Midbrain (tissue), 1 donor: ENCODE data around the gene SOX10.
A peak's percentile ranks its signal among the peaks of the same experiment; 100 is the strongest.
"Not testable (repeated sequence)": the region's sequence is repeated elsewhere in the genome, so short reads cannot be mapped to it uniquely, and the experiment has no call there.

Experiments used
- DNase-seq: peaks from one replicate; lab custom pipeline; 2025; lab: John Stamatoyannopoulos, UW

Gene SOX10

DNA sequence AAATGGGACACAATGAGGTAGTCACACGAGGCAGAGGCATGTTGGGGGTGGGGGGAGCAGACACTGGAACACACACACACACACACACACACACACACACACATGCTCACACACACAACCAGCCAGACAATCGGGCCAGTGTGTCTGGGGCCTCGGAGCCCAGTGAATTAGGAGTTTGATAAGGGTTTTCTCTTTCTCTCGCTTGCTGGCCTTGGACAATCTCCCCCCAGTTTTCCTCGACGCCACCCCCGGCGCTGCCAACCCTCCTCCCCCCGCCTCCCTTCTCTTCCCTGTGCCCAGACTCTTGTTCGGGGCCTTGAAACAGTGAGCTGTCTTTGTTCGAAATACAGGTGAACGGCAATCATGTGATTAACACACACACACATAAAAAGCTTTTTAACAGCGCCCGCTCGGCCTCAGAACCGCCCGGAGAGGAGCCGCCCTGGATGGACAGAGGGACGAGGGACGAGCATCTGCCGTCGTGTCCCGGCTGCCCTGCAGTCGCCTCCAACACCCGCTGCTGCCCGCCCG, 1.5 kb upstream of the SOX10 start:
- DNase-seq: peak; percentile 86

- DNase-seq: no peak
Measured at GRCh38 chr22:37985050-37985585, 763 bp upstream of the SOX10 start.

GRCh38 chr22:37982938-37983859, 1.2 kb downstream of the SOX10 start:
- DNase-seq: no peak

DNA sequence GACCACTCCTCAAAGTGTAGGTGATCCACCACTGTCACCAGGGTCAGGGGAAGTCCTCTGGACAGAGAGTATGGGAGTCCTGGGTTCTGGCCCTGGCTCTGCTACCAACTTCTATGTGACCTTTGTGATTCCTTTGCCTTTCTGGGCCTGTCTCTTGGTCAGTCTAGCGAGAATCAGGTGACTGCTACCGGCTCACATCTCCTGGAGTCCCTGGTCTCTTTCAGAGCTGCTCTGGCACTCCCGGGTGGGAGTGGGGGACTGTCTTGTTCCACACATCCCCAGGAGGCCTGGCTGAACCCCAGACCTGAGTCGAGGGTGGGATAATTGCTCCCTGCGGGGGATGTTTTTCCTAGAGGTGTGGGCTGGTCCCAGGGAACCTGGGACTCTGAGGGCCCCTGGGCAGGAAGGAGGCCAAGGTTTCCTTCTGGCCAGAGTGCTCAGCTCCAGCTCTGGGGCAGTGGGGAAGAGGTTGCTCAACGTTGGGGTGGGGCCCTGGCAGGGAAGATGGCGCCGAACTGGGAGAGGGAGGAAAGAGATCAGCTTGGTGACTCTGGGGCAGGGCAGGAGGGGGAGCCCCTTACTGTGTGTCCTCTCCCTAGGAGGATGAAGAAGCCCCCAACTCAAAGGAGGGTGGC, 2.1 kb downstream of the SOX10 start:
- no peak for DNase-seq

- DNase-seq: no peak
Measured at GRCh38 chr22:37981282-37982011, 2.9 kb downstream of the SOX10 start.

DNA sequence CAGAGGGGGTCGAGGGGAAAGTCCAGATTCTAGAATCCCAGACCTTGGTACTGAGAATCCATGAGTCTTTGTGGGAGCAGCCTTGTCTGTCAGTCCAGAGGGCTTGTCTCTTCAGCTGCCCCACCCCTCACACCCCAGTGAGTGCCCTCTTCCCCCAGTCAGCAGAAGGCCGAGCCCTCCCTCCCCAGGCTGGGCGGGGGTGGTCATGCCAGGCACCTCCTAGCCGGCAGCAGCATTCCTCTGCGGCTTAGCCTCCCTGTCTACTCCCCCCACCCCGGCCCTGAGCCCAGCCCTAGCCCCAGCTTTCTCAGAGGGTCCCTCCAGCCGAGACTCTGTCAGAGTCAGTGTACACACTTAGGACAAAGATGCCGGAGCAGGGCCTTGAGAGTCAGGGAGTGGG, 4.6 kb downstream of the SOX10 start:
- DNase-seq: peak; percentile 30

- no peak for DNase-seq
Measured at GRCh38 chr22:37976547-37976946, 7.8 kb downstream of the SOX10 start.

- DNase-seq: not testable (repeated sequence)
Measured at GRCh38 chr22:37976022-37976421, 8.3 kb downstream of the SOX10 start.

DNA sequence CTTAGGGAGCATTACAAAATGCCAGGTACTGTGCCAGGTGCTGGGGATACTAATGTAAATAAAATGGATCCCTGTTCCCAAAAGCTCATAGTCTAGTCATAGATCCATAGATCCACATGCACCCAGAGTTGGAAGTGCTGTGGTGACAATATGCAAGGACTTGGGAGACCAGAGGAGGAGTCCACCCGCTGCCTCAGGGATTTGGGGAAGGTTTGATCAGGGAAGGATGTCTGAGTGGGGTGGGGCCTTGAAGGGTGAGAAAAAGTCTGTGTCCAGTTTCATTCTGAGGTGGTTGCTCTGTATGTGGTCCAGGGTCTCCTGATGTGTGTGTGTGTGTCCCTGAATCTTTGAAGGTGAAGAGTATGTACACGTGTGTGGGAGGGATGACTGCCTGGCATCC, 9.2 kb downstream of the SOX10 start:
- no peak for DNase-seq

DNA sequence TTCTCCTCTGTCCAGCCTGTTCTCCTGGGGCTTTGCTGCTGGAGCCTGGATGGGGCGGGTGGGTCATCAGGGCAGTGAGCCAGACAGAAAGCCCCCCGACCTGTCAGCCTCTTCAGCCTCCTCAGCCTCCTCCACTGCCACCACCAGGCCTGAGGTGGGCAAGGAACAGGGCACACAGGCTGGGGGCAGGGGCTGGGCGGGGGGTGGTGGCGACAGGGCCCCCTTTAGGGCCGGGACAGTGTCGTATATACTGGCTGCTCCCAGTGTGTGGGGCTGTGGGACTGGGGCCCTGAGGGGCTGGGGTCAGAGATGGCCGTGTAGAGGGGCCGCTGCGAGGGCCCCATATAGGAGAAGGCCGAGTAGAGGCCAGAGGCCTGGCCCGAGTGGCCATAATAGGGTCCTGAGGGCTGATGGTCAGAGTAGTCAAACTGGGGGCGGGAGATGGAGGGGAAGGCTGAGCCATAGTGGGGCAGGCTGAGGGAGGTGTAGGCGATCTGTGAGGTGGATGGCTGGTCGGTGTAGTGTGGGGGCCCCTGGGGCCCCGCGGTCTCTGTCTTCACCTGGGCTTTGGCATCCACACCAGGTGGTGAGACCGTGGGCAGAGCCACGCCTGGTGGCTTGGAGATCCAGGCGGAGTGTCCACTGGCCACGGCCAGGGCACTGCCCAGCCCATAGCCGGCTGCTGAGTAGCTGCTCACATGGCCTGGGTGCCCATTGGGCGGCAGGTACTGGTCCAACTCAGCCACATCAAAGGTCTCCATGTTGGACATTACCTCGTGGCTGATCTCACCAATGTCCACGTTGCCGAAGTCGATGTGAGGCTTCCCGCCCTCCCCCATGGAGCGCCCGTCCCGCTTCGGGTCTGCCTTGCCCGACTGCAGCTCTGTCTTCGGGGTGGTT, 10.8 kb downstream of the SOX10 start:
- DNase-seq: no peak

DNA sequence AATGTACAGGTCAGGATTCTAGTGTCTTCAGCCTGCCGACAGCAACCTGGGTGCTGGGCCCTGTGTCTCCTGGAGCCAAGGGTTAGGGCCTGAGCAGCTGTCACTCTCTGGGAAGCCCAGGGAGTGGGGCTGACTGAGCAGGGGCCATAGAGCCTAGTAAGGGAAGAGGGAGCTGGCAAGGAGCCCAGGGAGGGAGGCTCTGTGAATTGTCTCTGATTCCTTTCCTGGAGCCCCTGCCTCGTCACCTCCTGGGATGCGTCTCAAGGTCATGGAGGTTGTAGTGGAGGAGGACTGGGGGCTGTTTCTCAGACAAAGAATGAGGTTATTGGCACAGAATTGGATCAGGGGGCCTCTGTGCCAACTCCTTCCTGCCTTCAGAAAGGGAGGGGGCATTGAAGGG, 11.8 kb downstream of the SOX10 start:
- DNase-seq: no peak

DNA sequence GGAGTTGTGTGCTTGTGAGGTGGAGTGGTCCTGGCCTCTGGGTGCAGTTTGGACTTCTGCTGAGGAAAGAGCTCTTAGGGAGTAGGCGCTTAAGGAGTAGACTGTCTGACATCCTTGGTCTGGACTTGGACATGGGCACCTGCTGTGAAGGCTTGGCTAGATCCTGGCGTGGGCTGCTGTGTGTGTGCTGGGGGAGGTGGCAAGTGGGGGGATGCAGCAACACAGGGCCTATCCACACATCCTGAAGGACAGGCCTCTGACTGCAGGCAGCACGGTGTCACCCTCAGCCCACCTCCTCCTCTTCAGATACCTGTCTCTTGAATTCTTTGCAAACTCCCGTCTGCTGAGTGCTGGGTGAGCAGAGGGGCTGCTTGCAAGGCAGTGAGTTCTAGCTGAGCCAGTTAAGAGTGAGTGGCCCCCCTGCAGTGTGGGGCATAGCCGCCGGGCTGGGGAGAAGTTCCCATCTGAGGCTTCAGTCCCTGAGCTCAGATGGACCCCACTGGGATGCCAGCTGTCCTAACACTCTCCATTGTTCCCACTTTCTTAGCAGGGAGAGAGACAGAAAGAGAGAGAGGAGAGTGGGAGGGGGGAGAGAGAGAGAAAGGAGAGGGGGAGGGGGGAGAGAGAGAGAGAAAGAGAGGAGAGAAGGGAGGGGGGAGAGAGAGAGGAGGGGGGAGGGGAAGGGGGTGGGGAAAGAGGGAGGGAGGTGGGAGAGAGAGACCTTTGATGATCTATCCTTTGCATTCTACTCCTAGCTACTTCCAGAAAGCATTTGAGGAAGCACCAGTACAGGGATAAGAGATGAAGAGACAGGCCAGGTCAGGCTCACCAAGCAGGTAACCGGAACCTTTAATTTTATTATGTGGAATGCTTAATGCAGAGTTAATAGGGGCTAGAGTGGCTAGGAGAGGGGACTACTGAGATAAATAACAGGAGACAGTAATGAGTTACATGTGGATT, 12.6 kb downstream of the SOX10 start:
- no peak for DNase-seq

DNA sequence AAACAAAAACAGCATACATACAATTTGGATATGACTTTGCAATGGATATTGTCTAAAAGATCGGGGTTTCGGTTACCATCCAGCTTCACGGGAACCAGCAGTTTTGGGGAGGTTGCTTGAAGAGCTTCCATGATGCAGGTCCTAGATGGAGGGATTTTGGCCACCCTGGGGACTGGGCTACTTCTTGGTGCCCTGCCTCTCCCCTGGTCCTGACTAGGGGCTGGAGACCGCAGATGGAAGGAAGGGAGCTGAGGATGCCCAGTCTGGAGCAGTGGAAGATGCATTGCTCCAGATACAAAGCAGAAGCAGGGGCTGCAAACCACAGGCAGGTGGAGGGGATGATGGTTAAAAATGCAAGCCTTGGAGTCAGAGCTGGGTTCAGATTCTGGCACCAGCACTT, 13.5 kb downstream of the SOX10 start:
- no peak for DNase-seq

DNA sequence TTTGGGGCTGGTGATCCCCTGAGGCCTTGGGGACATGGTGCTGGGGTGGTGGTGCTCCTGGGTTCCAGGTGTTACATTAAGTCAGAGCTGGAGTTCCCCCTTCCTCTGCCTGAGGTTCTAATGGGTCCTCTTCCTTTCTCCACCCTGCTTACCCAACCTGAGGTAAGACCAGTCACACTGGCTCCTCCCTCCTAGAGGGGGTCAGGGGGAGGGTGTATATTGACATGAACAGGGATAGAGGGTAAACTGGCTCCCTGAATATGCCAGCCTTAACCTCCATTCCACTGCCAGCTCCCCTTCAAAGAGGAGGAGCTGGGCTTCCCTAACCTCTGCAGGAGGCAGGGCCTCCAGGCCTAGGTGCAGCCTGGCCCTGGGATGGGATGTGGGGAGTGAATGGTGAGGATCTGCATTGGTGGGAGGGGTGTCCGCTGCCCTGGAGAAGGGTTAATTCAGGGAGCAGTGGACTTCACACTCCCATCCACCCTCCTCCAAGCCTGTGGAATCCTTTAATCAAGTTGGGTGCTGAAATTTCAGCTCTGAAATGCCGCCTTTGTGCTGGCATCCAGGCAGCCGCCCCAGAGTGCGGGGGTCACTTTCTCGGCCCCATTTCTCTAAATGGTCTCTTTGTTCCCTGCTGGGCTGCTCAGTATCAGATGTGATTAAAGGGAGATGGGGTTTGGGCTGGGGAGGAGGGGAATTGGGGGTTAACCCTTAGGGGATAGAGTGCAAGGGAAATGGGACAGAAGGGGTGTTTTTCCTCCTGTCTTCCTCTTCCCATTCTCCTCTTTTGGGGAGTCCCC, 15.7 kb downstream of the SOX10 start:
- peak; percentile 82 for DNase-seq

GRCh38 chr22:37967637-37968451, 16.5 kb downstream of the SOX10 start:
- DNase-seq: no peak

DNA sequence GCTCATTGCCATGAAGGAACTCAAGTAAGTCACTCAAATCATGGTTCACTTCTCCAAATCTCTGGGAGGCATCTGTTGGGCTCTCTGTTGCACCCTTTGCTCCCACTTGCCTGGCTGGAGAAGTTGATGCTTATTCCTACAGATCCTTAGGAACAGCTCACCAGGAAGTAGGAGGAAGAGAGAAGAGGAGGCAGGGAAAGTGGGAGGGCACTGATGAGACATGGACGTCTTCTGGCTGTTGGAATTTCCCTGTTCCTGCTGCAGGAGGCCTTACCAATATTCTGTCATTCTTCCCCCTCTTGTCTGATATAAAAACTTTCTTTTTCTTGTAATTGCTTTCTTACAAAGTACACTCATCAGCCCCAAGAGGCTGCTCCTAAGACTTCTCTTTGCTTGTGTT, 17.2 kb downstream of the SOX10 start:
- no peak for DNase-seq

GRCh38 chr22:37965940-37966664, 18.3 kb downstream of the SOX10 start:
- no peak for DNase-seq

- DNase-seq: no peak
Measured at GRCh38 chr22:37961062-37961461, 23.3 kb downstream of the SOX10 start.
